ENCODE measurements around the gene TSSK3. TPM values are rescaled to one million over a fixed set of nuclear protein-coding genes. Genes with fewer than 3 reads are reported as not detected.
A peak's percentile ranks its signal among the peaks of the same experiment; 100 is the strongest.
"Not testable (repeated sequence)": the region's sequence is repeated elsewhere in the genome, so short reads cannot be mapped to it uniquely, and the experiment has no call there.

TSSK3 gene
- total RNA-seq, 4 donors from 2014 or later = 0.86 to 2.7 (median 1.3) TPM; not detected in 1

DNA sequence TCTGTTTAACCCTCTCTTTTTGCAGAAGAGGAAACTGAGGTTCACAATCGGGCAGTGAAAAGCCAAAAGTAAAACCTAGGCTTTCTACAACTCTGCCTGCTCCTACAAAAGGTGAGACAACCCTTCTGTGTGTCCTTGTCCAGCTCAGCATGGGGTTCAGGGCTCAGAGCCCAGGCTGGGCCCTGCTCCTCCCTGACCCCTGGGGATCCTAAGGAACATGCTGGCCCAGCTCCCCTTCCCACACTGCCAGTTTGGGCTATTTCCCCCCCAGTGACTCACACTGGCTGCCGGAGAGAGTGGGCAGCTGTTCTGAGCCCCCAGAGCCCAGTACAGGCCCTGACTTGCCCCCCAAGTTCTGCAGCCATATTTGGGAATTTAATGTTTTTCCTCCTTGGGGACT is 8.9 kb upstream of the TSSK3 start:
- Histone ChIP-seq H3K27me3 (no peaks in the 10 kb centered on the region), H3K4me3 (no peak overlapping the region), H3K4me1 (peaks cover 42% of the 10 kb centered on the region), H3K36me3 (no peaks in the 10 kb centered on the region), H3K9me3 (no peaks in the 10 kb centered on the region), H3K27ac (peak overlapping the region; percentile 52)
- TF ChIP-seq POLR2A (IDR thresholded peaks at IDR 0.05) (no peak), CTCF (IDR thresholded peaks at IDR 0.05) (no peak), EP300 (IDR thresholded peaks at IDR 0.05) (no peak), POLR2AphosphoS5 (IDR thresholded peaks at IDR 0.05) (no peak)
- DNase-seq (ENCODE audit: low spot score in 2 of 2) = no peak
- 67% methylated on average over 2 of the region's 2 CpGs for WGBS

- no peak for TF ChIP-seq POLR2A (IDR thresholded peaks at IDR 0.05)
- TF ChIP-seq CTCF (IDR thresholded peaks at IDR 0.05) = no peak
- no peak for TF ChIP-seq POLR2AphosphoS5 (IDR thresholded peaks at IDR 0.05)
- TF ChIP-seq EP300 (IDR thresholded peaks at IDR 0.05) = no peak
- no peak for DNase-seq (ENCODE audit: low spot score in 2 of 2)
- H3K9me3 ChIP-seq = no peaks in the 10 kb centered on the region
- peak overlapping the region; percentile 52 for H3K27ac ChIP-seq
- H3K27me3 ChIP-seq = no peaks in the 10 kb centered on the region
- 52% methylated on average over 2 of the region's 2 CpGs for WGBS
- no peak overlapping the region for H3K4me3 ChIP-seq
- H3K36me3 ChIP-seq = no peaks in the 10 kb centered on the region
- H3K4me1 ChIP-seq = peaks cover 40% of the 10 kb centered on the region
Measured at GRCh38 chr1:32353886-32354570, 8.3 kb upstream of the TSSK3 start.

- DNase-seq (ENCODE audit: low spot score in 2 of 2); H3K9me3 ChIP-seq; H3K4me3 ChIP-seq; H3K36me3 ChIP-seq; H3K27me3 ChIP-seq; H3K27ac ChIP-seq: not testable (repeated sequence)
- WGBS = 93% methylated on average over 6 of the region's 6 CpGs
- peaks cover 28% of the 10 kb centered on the region for H3K4me1 ChIP-seq
Measured at GRCh38 chr1:32355778-32356177, 6.6 kb upstream of the TSSK3 start.

DNA sequence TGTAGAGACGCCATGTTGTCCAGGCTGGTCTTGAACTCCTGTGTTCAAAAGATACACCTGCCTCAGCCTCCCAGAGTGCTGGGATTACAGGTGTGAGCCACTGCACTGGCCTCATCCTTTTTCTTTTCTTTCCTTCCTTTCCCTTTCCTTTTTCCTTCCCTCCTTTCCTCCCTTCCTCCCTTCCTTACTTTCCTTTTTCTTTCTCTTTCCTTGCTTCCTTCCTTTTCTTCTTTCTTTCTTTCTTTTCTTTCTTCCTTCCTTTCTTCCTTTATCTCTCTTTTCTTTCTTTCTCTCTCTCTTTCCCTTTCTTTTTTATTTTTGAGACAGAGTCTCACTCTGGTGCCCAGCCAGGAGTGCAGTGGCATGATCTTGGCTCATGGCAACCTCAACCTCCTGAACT is 5.9 kb upstream of the TSSK3 start:
- H3K4me3 ChIP-seq = no peak overlapping the region
- H3K9me3 ChIP-seq = no peaks in the 10 kb centered on the region
- no peak overlapping the region for H3K27ac ChIP-seq
- H3K4me1 ChIP-seq = peaks cover 31% of the 10 kb centered on the region
- DNase-seq (ENCODE audit: low spot score in 2 of 2) = no peak
- no peaks in the 10 kb centered on the region for H3K27me3 ChIP-seq
- 100% methylated on average over 1 of the region's 1 CpG for WGBS
- no peaks in the 10 kb centered on the region for H3K36me3 ChIP-seq
- TF ChIP-seq POLR2A (IDR thresholded peaks at IDR 0.05) = no peak
- no peak for TF ChIP-seq EP300 (IDR thresholded peaks at IDR 0.05)
- no peak for TF ChIP-seq POLR2AphosphoS5 (IDR thresholded peaks at IDR 0.05)
- TF ChIP-seq CTCF (IDR thresholded peaks at IDR 0.05) = no peak

DNA sequence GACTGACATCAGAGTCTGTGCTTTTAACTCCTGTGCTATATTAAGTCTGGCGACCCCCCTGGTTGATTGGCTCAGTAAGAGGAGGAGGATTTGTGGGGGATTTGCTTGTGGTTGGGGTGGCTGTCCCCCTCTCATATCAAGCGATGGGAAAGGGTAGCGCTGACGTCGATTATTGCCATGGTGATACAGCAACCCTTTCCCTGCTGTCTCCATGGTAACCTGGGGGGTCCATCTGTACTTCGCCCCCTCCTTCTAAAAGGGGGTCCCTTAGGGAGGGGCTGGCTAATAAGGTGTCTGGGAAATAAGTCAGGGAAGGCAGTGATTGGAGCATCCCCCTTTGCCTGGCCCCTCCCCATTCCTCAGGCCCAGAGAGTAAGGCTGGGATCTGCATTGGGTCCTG is 4.7 kb upstream of the TSSK3 start:
- Histone ChIP-seq H3K4me3 (no peak overlapping the region), H3K27me3 (no peaks in the 10 kb centered on the region), H3K4me1 (peaks cover 34% of the 10 kb centered on the region), H3K9me3 (no peaks in the 10 kb centered on the region), H3K36me3 (no peaks in the 10 kb centered on the region), H3K27ac (no peak overlapping the region)
- TF ChIP-seq POLR2A (IDR thresholded peaks at IDR 0.05) = no peak
- TF ChIP-seq POLR2AphosphoS5 (IDR thresholded peaks at IDR 0.05) = no peak
- no peak for TF ChIP-seq CTCF (IDR thresholded peaks at IDR 0.05)
- no peak for TF ChIP-seq EP300 (IDR thresholded peaks at IDR 0.05)
- 67% methylated on average over 6 of the region's 6 CpGs for WGBS
- no peak for DNase-seq (ENCODE audit: low spot score in 2 of 2)

DNA sequence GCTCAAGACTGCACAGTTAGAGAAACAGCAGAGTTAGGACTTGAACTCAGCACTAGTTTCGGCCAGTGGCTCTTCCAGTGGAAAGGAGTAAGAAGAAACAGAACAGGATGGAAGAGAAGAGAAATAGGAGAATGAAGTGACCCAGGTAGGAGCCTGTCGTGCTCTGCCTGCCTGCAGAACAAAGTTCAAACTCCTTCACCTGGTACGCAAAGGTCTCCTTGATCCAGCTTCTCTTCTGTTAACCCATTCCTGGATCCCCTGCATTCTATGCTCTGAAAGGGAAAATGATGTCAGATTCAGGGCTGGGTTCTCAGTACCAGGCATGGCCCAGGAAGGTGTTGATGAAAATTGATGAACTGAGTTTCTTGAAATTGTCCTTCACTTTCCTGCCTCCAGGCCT is 3.9 kb upstream of the TSSK3 start:
- no peak overlapping the region for H3K27ac ChIP-seq
- peaks cover 28% of the 10 kb centered on the region for H3K4me1 ChIP-seq
- no peaks in the 10 kb centered on the region for H3K9me3 ChIP-seq
- no peak overlapping the region for H3K4me3 ChIP-seq
- no peak for DNase-seq (ENCODE audit: low spot score in 2 of 2)
- H3K36me3 ChIP-seq = peaks cover 1% of the 10 kb centered on the region
- TF ChIP-seq CTCF (IDR thresholded peaks at IDR 0.05) (no peak), EP300 (IDR thresholded peaks at IDR 0.05) (no peak), POLR2A (IDR thresholded peaks at IDR 0.05) (no peak), POLR2AphosphoS5 (IDR thresholded peaks at IDR 0.05) (no peak)
- no peaks in the 10 kb centered on the region for H3K27me3 ChIP-seq
- WGBS = 69% methylated on average over 3 of the region's 3 CpGs
